GM12873 (cell line): ENCODE measurements around the gene IFI27.

Experiments used
- TF ChIP-seq, protein P1 (sequence below): IDR thresholded peaks from 2 replicates; pipeline ENCODE4 v1.5.1; 2012; ENCODE audit warnings: low read depth, mild to moderate bottlenecking, moderate library complexity, low read length, control low read depth; ENCODE audit not compliant: insufficient read depth; ENCODE audit errors: missing control alignments

Gene IFI27

DNA sequence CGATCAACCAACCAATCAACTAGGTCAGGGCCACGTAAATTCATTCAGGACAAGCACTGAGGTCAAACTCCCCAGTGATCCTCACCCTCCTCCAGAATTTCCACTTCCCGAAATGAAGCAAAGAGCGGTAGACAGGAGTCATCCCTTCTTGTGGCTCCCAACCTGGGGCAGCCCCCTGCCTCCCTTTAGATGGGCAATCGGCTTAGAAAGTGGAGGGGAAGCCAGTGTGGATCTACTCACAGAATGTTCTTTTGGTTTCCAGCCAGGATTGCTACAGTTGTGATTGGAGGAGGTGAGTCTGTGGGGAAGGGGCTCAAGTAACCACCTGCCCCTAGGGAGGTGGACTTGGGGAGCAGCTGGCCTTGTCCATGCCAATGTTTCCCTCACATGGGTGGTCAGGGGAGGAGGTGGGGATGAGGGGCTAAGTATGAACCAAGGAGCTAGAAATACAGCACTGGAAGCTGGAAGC, 4.1 kb downstream of the IFI27 start:
- TF ChIP-seq, protein P1, sequence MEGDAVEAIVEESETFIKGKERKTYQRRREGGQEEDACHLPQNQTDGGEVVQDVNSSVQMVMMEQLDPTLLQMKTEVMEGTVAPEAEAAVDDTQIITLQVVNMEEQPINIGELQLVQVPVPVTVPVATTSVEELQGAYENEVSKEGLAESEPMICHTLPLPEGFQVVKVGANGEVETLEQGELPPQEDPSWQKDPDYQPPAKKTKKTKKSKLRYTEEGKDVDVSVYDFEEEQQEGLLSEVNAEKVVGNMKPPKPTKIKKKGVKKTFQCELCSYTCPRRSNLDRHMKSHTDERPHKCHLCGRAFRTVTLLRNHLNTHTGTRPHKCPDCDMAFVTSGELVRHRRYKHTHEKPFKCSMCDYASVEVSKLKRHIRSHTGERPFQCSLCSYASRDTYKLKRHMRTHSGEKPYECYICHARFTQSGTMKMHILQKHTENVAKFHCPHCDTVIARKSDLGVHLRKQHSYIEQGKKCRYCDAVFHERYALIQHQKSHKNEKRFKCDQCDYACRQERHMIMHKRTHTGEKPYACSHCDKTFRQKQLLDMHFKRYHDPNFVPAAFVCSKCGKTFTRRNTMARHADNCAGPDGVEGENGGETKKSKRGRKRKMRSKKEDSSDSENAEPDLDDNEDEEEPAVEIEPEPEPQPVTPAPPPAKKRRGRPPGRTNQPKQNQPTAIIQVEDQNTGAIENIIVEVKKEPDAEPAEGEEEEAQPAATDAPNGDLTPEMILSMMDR, result no peak

DNA sequence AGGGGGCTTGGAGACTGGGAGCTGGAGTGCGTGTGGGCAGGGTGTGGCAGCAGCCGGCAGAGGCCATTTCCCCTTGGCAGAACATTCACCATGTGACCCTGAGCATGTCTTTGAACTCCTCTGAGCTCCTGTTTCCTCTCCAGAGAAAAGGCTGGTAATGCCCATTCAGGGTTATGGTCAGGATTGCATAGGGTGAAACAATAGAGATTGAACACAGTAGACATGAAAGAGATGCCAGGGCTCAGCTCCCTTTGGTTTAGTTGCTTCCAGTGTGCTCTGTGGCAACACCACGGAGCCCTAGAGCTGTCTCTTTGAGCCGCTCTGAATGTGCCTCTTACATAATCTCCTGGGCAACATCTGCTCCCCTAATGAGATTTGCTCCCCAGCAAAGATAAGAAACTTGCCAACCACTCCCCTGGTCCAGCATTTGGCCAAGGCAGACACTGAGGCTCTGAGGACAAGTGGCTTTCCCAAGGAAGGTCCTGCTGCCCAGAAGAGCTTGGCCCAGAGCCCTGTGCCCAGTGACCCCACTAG, 4.6 kb downstream of the IFI27 start:
- TF ChIP-seq, protein P1, result no peak

DNA sequence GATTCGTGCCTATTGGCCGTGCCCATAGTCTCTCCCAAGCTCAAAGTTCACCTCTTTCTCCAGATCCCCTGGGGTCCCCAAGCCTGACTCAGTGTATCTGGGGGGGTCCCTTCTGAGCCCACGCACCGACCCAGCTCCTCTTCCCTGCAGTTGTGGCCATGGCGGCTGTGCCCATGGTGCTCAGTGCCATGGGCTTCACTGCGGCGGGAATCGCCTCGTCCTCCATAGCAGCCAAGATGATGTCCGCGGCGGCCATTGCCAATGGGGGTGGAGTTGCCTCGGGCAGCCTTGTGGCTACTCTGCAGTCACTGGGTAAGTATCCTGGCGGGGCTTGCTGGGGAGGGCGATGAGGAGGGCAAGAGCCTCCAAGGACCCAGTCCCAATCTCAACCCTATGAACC, 5.1 kb downstream of the IFI27 start:
- TF ChIP-seq, protein P1, result no peak

DNA sequence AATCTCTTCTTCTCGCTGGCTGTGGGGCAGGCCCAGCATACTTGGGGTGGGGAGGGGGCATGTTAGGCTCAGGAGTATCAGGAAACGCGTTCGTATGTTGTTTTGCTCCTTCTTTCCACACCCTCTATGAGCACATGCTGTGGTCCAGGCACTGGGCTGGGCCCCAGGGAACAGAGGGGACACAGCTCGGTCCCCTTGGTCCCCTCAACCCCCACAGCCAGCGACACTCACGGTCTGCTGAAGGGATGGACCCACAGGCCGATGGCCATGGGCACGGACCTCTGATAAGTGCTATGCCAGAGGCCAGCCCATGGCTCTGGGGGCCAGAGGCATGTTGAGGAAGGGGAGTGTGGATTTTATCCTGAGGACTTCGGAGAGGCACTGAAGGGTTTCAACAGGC, 6.2 kb downstream of the IFI27 start:
- TF ChIP-seq, protein P1, result no peak

DNA sequence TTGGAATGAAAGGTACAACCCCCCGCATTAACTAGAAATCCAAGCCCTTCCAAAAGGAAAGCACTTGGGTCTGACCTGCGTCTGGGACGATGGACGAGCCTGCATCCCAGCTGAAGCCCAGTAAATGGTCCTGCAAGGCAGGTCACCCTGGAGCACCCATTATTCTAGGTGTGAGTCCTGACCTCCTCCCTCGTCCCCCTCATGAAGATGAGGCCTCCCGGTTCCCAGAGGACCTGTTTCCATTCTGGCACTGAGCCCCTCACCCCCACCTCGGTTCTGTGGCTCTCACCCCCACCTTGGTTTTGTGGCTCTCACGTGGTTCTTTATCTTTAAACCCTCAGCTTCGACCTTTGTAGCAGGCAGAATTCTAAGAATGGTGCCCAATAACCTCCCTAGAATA, 7.3 kb downstream of the IFI27 start:
- TF ChIP-seq, protein P1, result no peak

DNA sequence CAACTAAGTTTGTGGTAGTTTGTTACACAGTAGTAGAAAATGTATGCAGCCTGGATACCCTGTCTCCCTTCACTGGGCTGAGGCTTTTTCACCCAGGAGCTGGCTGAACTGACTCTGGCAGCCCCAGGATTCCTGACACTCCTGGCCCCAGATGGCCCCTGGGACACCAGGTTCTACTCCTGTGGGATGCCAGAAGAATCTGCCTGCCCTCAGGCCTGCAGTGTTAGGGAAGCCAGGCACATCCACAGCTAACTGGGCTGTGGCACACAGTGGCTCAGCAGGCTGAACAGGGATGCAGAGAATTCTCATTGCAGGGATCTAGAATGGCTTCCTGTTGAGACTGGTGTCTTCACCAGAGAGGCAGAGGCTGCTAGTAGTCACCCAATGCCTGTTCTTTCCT, 8.5 kb downstream of the IFI27 start:
- TF ChIP-seq, protein P1, result no peak

DNA sequence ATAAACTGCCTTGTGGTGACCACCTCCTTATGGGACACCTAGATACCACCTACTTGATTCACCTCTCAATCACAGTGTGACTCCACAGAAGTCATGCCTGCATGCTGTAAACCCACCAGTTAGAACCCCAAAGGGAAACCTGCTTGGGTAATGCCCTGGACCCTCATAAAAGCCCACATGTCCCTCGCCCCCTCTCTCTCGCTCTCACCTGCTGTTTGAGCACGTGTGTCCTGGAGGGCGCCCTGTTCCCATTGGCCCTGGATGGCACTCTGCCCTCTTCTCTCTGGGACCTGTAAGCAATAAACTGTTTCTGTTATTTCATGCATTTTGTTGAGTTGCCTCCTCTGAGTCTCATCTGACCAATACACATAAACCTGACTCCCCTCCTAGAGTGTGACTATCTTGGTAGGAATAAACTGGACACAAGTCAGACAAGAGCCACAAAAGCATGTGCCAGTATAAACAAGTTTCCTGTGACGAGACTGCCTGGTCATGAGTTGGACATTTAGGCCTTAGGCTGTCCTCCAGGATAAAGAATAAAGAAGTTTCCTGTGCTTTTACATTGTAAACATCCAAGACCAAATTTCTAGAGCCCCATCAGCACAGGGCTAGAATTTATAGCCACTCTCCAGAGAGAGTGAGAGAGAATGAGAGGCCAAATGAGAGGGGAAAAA, 10.3 kb downstream of the IFI27 start:
- TF ChIP-seq, protein P1, result no peak
